Tibial nerve (tissue), 4 donors: ENCODE data around the gene SAMD9. TPM values are rescaled to one million over a fixed set of nuclear protein-coding genes. Genes with fewer than 3 reads are reported as not detected.

ENCODE experiments used
- DNase-seq, 2 donors: peaks; one replicate each; pipeline ENCODE4 v3.0.0-alpha.2; 2019; ENCODE audit warnings: low spot score in 2 of 2
- H3K27ac ChIP-seq, 4 donors: fragments of 200-600 bp; sonication (generic) in 3 of 4; one replicate each; pipeline ENCODE4 v1.5.1; 2017 to 2019; ENCODE audit warnings: mild to moderate bottlenecking in 1 of 4
- H3K27me3 ChIP-seq, 2 donors: fragments of 200-600 bp; sonication (generic) in 1 of 2; one replicate each; pipeline versions ENCODE4 v1.5.1 to v1.6.0; 2017 to 2019
- H3K36me3 ChIP-seq, 3 donors: fragments of 200-600 bp; sonication (generic); one replicate each; pipeline ENCODE4 v1.5.1; 2018 to 2019
- H3K4me1 ChIP-seq, 4 donors: fragments of 200-600 bp; sonication (generic) in 3 of 4; one replicate each; pipeline ENCODE4 v1.5.1; 2017 to 2019
- H3K4me3 ChIP-seq, 4 donors: fragments of 200-600 bp; sonication (generic) in 3 of 4; one replicate each; pipeline ENCODE4 v1.5.1; 2017 to 2019; ENCODE audit warnings: mild to moderate bottlenecking in 1 of 4, moderate library complexity in 1 of 4
- H3K9me3 ChIP-seq, 4 donors: fragments of 200-600 bp; sonication (generic) in 3 of 4; one replicate each; pipeline ENCODE4 v1.5.1; 2017 to 2019
- EP300 ChIP-seq, 2 donors: sonication (generic); formaldehyde crosslinking; IDR thresholded peaks; one replicate each; pipeline ENCODE4 v1.6.1; 2017; ENCODE audit warnings: antibody characterized with exemption in 2 of 2, mild to moderate bottlenecking in 1 of 2
- POLR2A ChIP-seq, 2 donors: fragments of 450-650 bp; IDR thresholded peaks; one replicate each; pipeline ENCODE4 v1.6.1; 2017; ENCODE audit warnings: antibody characterized with exemption in 2 of 2, mild to moderate bottlenecking in 2 of 2, moderate library complexity in 2 of 2
- WGBS, 2 donors: methylation state at CpG; one replicate each; pipeline ENCODE4 v1.1.5; 2018; 5-methylcytosine and 5-hydroxymethylcytosine counted together
- total RNA-seq, 4 donors: library from RNA; depleted of rRNA; stranded (reverse); fragments of >200 nt; gene quantifications; one replicate each; pipeline ENCODE4 v1.1.0, GENCODE V29; 2016
- TF ChIP-seq, protein P1 (sequence below), 5 experiments: fragments of 200-600 bp in 3 of 5; fragments of 450-650 bp in 2 of 5; sonication (generic) in 3 of 5; IDR thresholded peaks; one replicate each; pipeline ENCODE4 v1.5.1; 2016 to 2019; ENCODE audit warnings: antibody characterized with exemption in 5 of 5, mild to moderate bottlenecking in 3 of 5, moderate library complexity in 2 of 5

SAMD9 gene
- total RNA-seq = 10 to 100 TPM in 1 of 4 donors, 1 to 10 TPM in 3; 5.9 to 12.7 (median 7.1) TPM

DNA sequence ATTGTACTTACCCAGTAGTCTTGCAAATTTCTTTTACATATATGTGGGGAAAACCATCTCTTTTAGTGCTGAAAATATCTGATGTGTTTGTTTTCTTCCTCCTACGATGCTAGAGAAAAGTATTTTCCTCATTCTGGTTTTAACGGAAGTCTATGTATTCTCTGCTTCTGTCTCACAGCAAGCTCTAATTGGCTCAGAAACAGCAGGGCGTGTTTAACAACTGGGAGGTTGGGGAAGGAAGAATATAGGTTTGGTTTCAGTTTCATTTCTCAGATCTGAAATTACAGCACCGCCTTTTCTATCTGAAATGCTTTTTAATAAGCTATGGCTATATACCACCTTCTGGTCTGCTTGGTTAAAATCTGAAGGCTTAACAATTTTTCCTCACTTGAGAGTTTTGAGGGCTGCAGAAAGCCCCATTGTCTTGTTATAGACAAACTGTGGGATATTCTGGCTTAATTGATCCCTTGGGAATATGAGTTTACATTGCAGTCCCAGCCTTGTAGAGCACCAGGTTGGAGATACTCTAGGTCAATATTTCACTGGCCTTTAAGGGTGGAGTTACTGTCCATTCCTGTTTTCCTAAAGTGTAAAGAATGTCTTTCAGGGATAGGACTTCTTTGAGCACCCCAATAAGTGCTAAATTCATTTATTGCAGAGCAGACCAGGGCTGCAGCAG lies at the start of gene SAMD9:
TSS of gene SAMD9 (minus strand) at position 128 of the 679 bp plus-strand sequence. CDS start 11,882 bp downstream, outside the sequence.
- peak in 1 of 2 donors; percentile 60 for DNase-seq
- Histone ChIP-seq H3K27me3 (no peaks in the 10 kb centered on the region), H3K27ac (peak within 1 kb of the TSS; percentile 57 to 81 (median 70)), H3K36me3 (peaks cover 0 to 39% (median 0%) of the 10 kb centered on the region in 3 donors), H3K4me3 (peak within 1 kb of the TSS; percentile 28 to 53 (median 42)), H3K4me1 (peaks cover 0 to 37% (median 11%) of the 10 kb centered on the region in 4 donors), H3K9me3 (peaks cover 0 to 27% (median 0%) of the 10 kb centered on the region in 4 donors)
- 3 to 5% methylated on average over 4 of the region's 4 CpGs for WGBS, 2 donors
- TF ChIP-seq, protein P1, sequence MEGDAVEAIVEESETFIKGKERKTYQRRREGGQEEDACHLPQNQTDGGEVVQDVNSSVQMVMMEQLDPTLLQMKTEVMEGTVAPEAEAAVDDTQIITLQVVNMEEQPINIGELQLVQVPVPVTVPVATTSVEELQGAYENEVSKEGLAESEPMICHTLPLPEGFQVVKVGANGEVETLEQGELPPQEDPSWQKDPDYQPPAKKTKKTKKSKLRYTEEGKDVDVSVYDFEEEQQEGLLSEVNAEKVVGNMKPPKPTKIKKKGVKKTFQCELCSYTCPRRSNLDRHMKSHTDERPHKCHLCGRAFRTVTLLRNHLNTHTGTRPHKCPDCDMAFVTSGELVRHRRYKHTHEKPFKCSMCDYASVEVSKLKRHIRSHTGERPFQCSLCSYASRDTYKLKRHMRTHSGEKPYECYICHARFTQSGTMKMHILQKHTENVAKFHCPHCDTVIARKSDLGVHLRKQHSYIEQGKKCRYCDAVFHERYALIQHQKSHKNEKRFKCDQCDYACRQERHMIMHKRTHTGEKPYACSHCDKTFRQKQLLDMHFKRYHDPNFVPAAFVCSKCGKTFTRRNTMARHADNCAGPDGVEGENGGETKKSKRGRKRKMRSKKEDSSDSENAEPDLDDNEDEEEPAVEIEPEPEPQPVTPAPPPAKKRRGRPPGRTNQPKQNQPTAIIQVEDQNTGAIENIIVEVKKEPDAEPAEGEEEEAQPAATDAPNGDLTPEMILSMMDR (IDR thresholded peaks at IDR 0.05) = no peak
- TF ChIP-seq EP300 (IDR thresholded peaks at IDR 0.05) (peak in 1 of 2 donors; percentile 53), POLR2A (IDR thresholded peaks at IDR 0.05) (peak in 1 of 2 donors; percentile 13)

DNA sequence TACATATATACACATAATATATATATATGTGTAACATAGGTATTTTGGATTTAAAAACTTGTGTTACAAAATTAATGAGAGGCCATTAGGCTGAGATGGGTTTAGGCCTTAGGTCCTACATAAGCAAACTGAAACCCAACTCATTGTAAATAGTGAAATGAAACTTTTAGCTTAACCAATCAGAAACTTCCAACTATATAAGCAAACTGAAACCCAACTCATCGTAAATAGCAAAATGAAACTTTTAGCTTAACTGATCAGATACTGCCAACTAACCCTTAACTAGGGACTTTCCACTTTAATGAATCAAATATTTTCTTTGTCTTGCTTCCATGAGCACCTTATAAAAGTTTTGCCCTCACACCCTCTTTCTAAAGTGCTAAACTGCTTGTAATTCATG lies 47.7 kb upstream of the SAMD9 start:
- 56 to 65% methylated on average over 1 of the region's 1 CpG for WGBS, 2 donors
- peaks cover 0 to 23% (median 0%) of the 10 kb centered on the region in 4 donors for H3K9me3 ChIP-seq
- H3K36me3 ChIP-seq = no peaks in the 10 kb centered on the region
- no peaks in the 10 kb centered on the region for H3K4me1 ChIP-seq
- TF ChIP-seq EP300 (IDR thresholded peaks at IDR 0.05) = no peak
- TF ChIP-seq, protein P1 (IDR thresholded peaks at IDR 0.05) = no peak
- TF ChIP-seq POLR2A (IDR thresholded peaks at IDR 0.05) = no peak
- H3K4me3 ChIP-seq = no peak overlapping the region
- H3K27ac ChIP-seq = no peak overlapping the region
- H3K27me3 ChIP-seq = no peaks in the 10 kb centered on the region
- DNase-seq = no peak

DNA sequence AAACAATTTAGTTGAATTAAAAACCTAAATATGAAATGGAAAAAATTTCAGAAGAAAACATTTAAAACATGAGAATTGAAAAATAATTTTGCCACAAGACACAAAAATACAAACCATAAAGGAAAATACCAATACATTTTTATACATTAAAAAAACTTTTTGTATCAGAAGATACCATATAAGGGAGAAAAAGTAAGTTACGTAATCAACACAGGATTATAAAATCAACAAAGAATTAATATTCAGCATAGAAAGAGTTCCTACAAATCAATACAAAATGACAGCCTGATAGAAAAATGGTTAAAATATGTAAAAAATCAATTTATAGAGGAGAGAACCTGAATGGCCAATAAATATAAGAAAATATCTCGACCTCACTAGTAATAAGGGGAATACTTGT lies 47.0 kb upstream of the SAMD9 start:
- 93 to 95% methylated on average over 2 of the region's 2 CpGs for WGBS, 2 donors
- H3K27me3 ChIP-seq = no peaks in the 10 kb centered on the region
- H3K9me3 ChIP-seq = peaks cover 0 to 17% (median 0%) of the 10 kb centered on the region in 4 donors
- no peak for DNase-seq
- H3K4me3 ChIP-seq = no peak overlapping the region
- TF ChIP-seq, protein P1 (IDR thresholded peaks at IDR 0.05) = no peak
- TF ChIP-seq EP300 (IDR thresholded peaks at IDR 0.05) (no peak), POLR2A (IDR thresholded peaks at IDR 0.05) (no peak)
- no peaks in the 10 kb centered on the region for H3K4me1 ChIP-seq
- H3K36me3 ChIP-seq = no peaks in the 10 kb centered on the region
- H3K27ac ChIP-seq = no peak overlapping the region

DNA sequence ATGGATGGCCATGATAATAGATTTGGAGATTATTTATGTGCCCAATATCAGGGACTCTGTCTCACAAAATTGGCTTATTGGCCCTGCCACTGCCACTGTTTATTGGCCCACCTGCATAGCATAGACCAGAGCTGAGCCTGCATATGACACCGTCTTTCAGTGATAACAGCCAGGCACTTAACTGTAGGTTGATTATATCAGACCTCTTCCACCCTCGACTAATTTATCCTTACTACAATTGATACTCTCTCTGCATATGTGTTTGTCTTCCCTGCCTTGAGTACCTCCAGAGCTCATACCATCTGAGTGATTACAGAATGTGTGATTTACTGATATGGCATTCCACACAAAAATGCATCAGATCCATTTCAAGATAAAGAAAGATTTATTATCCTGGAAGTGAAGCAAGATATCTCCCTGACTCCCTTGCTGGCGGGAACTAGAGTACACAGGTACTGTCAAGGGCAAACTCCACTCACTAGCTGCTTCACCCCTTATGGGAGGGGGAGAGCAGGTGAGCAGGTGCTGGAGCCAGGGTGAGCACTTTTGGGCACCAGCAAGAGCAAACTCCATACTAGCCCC lies 43.5 kb upstream of the SAMD9 start:
- Histone ChIP-seq H3K27me3 (no peaks in the 10 kb centered on the region), H3K9me3 (peaks cover 0 to 6% (median 0%) of the 10 kb centered on the region in 4 donors), H3K4me3 (no peak overlapping the region), H3K27ac (no peak overlapping the region), H3K4me1 (no peaks in the 10 kb centered on the region), H3K36me3 (no peaks in the 10 kb centered on the region)
- TF ChIP-seq POLR2A (IDR thresholded peaks at IDR 0.05) = no peak
- TF ChIP-seq, protein P1 (IDR thresholded peaks at IDR 0.05) = no peak
- no peak for TF ChIP-seq EP300 (IDR thresholded peaks at IDR 0.05)
- WGBS, 2 donors = 90 to 93% methylated on average over 3 of the region's 3 CpGs
- DNase-seq = no peak

DNA sequence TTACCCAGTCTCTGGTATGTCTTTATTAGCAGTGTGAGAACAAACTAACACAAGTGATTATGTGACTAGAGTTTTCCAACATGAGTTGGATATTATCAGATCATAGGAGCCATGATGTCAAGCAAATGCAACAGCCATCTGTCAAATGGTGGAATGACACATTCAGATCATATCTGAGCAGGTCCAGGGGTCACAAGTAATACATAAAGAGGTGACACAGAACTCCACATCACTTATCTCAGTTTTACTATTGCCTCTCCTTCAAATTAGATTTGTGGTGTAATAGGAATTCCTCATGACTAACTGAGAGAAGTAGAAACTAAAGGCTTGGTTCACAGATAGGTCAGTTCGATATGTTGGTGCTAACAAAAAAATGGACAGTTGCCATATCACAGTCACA lies 42.6 kb upstream of the SAMD9 start:
- Histone ChIP-seq H3K27me3 (no peaks in the 10 kb centered on the region), H3K4me3 (no peak overlapping the region), H3K4me1 (no peaks in the 10 kb centered on the region), H3K36me3 (no peaks in the 10 kb centered on the region), H3K9me3 (peaks cover 0 to 6% (median 0%) of the 10 kb centered on the region in 4 donors), H3K27ac (no peak overlapping the region)
- TF ChIP-seq EP300 (IDR thresholded peaks at IDR 0.05) (no peak), POLR2A (IDR thresholded peaks at IDR 0.05) (no peak)
- TF ChIP-seq, protein P1 (IDR thresholded peaks at IDR 0.05) = no peak
- no peak for DNase-seq
- WGBS, 2 donors = 68 to 76% methylated on average over 1 of the region's 1 CpG
